ENCODE results near the gene AHRR. TPM values are rescaled to one million over a fixed set of nuclear protein-coding genes. Genes with fewer than 3 reads are reported as not detected.

The AHRR gene
- total RNA-seq, 1 donor from 2014 or later: 6.1 TPM

- DNase-seq (no peak), ATAC-seq (ENCODE audit: low read depth) (no peak)
- no peak for TF ChIP-seq CTCF (IDR thresholded peaks at IDR 0.05)
- H3K9me3 Mint-ChIP-seq: no peaks in the 10 kb centered on the region
- intact Hi-C loops (cut with micrococcal nuclease): no loop called here
- peaks cover 12% of the 10 kb centered on the region for H3K27me3 Mint-ChIP-seq
- POLR2A ChIA-PET: no interaction called here
- CTCF ChIA-PET: no interaction called here
- no peaks in the 10 kb centered on the region for H3K36me3 Mint-ChIP-seq (ENCODE audit: low read depth)
- no peak overlapping the region for H3K4me3 Mint-ChIP-seq
- no peaks in the 10 kb centered on the region for H3K4me1 Mint-ChIP-seq
- no peak overlapping the region for H3K27ac Mint-ChIP-seq
Measured at GRCh38 chr5:352639-353611, 31.4 kb downstream of the AHRR start.

GRCh38 chr5:353612-354580 is 32.4 kb downstream of the AHRR start:
- Mint-ChIP-seq H3K36me3 (ENCODE audit: low read depth) (no peaks in the 10 kb centered on the region), H3K27me3 (peaks cover 4% of the 10 kb centered on the region), H3K4me3 (no peak overlapping the region), H3K9me3 (no peaks in the 10 kb centered on the region), H3K27ac (no peak overlapping the region), H3K4me1 (no peaks in the 10 kb centered on the region)
- ChIA-PET CTCF (no interaction called here), POLR2A (no interaction called here)
- ATAC-seq (ENCODE audit: low read depth) (no peak), DNase-seq (no peak)
- no peak for TF ChIP-seq CTCF (IDR thresholded peaks at IDR 0.05)
- intact Hi-C loops (cut with micrococcal nuclease): no loop called here

- no peak for TF ChIP-seq CTCF (IDR thresholded peaks at IDR 0.05)
- Mint-ChIP-seq H3K4me3 (no peak overlapping the region), H3K9me3 (no peaks in the 10 kb centered on the region), H3K27me3 (peaks cover under 1% of the 10 kb centered on the region), H3K36me3 (ENCODE audit: low read depth) (no peaks in the 10 kb centered on the region), H3K27ac (no peak overlapping the region), H3K4me1 (no peaks in the 10 kb centered on the region)
- ATAC-seq (ENCODE audit: low read depth) (no peak), DNase-seq (no peak)
- intact Hi-C loops (cut with micrococcal nuclease): no loop called here
- CTCF ChIA-PET: no interaction called here
- POLR2A ChIA-PET: no interaction called here
Measured at GRCh38 chr5:354581-355378, 33.3 kb downstream of the AHRR start.

- Mint-ChIP-seq H3K36me3 (ENCODE audit: low read depth) (no peaks in the 10 kb centered on the region), H3K27ac (no peak overlapping the region), H3K4me3 (no peak overlapping the region), H3K27me3 (no peaks in the 10 kb centered on the region), H3K9me3 (no peaks in the 10 kb centered on the region), H3K4me1 (no peaks in the 10 kb centered on the region)
- ChIA-PET CTCF (no interaction called here), POLR2A (interaction anchor here (0.8 kb wide), 1 partner anchor 39 kb away, joined by 3 read pairs; no protein-coding TSS in a partner anchor)
- ATAC-seq (ENCODE audit: low read depth) (no peak), DNase-seq (no peak)
- intact Hi-C loops (cut with micrococcal nuclease): no loop called here
- TF ChIP-seq CTCF (IDR thresholded peaks at IDR 0.05): no peak
Measured at GRCh38 chr5:355379-355935, 33.9 kb downstream of the AHRR start.

Data from activated B cell treated with CpG ODN at 0.5 μM for 24 hours (primary cell).